GM18867 (cell line): Measurements from ENCODE around the gene OCA2.
"Not testable (repeated sequence)": the region's sequence is repeated elsewhere in the genome, so short reads cannot be mapped to it uniquely, and the experiment has no call there.

ENCODE experiments used
- ATAC-seq: cut with Tn5 transposase; IDR thresholded peaks from one replicate; pipeline ENCODE4 v1.9.1; 2021; ENCODE audit warnings: mild to moderate bottlenecking, moderate library complexity; ENCODE audit not compliant: unreplicated experiment

The OCA2 gene

GRCh38 chr15:28098766-28099554, at the start of gene OCA2:
TSS of gene OCA2 (minus strand) at chr15:28099315. CDS start at chr15:28081874, 17,441 bp downstream.
- no peak for ATAC-seq

- ATAC-seq = no peak
Observed at GRCh38 chr15:28147801-28148200, 48.7 kb upstream of the OCA2 start.

- not testable (repeated sequence) for ATAC-seq
Observed at GRCh38 chr15:28145419-28145818, 46.3 kb upstream of the OCA2 start.

- no peak for ATAC-seq
Observed at GRCh38 chr15:28140062-28140461, 40.9 kb upstream of the OCA2 start.

- not testable (repeated sequence) for ATAC-seq
Observed at GRCh38 chr15:28137408-28138039, 38.4 kb upstream of the OCA2 start.

- ATAC-seq = peak; percentile 100
Observed at GRCh38 chr15:28136236-28136904, 37.3 kb upstream of the OCA2 start.

- ATAC-seq = no peak
Observed at GRCh38 chr15:28133281-28133680, 34.2 kb upstream of the OCA2 start.

- no peak for ATAC-seq
Observed at GRCh38 chr15:28132524-28133275, 33.6 kb upstream of the OCA2 start.

GRCh38 chr15:28131946-28132345, 32.8 kb upstream of the OCA2 start:
- ATAC-seq = no peak

GRCh38 chr15:28131400-28131799, 32.3 kb upstream of the OCA2 start:
- ATAC-seq = no peak

GRCh38 chr15:28130651-28131050, 31.5 kb upstream of the OCA2 start:
- no peak for ATAC-seq

GRCh38 chr15:28129231-28129848, 30.2 kb upstream of the OCA2 start:
- no peak for ATAC-seq

- no peak for ATAC-seq
Observed at GRCh38 chr15:28128031-28128430, 28.9 kb upstream of the OCA2 start.

- no peak for ATAC-seq
Observed at GRCh38 chr15:28127036-28127435, 27.9 kb upstream of the OCA2 start.

GRCh38 chr15:28125673-28126651, 26.8 kb upstream of the OCA2 start:
- no peak for ATAC-seq

- no peak for ATAC-seq
Observed at GRCh38 chr15:28124841-28125240, 25.7 kb upstream of the OCA2 start.

GRCh38 chr15:28123408-28124023, 24.4 kb upstream of the OCA2 start:
- ATAC-seq = peak; percentile 73

GRCh38 chr15:28122038-28122949, 23.2 kb upstream of the OCA2 start:
- ATAC-seq = no peak
